ENCODE data around the gene STIM1.

DNA sequence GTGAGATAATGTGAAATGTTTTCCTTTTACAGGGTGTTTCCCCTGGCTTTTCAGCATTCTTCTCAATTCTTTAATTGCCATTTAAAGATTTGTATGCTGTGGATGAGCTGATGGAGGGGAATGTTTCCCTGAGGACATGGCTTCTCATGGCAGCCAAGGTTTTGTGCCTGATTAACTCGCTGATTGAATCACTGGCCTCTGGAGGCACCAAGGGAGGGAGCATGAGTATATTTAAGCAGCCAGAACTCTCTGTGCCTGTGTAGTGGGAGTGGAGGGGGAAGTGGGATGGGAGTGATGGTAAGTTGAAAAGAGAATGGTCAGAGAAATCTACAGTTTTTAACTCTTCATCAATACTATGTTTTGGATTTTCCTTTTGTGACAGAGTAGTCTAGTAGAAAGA is 88.7 kb downstream of the STIM1 start:
- TF ChIP-seq, protein P1, sequence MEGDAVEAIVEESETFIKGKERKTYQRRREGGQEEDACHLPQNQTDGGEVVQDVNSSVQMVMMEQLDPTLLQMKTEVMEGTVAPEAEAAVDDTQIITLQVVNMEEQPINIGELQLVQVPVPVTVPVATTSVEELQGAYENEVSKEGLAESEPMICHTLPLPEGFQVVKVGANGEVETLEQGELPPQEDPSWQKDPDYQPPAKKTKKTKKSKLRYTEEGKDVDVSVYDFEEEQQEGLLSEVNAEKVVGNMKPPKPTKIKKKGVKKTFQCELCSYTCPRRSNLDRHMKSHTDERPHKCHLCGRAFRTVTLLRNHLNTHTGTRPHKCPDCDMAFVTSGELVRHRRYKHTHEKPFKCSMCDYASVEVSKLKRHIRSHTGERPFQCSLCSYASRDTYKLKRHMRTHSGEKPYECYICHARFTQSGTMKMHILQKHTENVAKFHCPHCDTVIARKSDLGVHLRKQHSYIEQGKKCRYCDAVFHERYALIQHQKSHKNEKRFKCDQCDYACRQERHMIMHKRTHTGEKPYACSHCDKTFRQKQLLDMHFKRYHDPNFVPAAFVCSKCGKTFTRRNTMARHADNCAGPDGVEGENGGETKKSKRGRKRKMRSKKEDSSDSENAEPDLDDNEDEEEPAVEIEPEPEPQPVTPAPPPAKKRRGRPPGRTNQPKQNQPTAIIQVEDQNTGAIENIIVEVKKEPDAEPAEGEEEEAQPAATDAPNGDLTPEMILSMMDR (IDR thresholded peaks at IDR 0.05) = no peak
- TF ChIP-seq POLR2A (IDR thresholded peaks at IDR 0.05) = no peak
